NCI-H524 (cell line): ENCODE data around the gene EFCAB6.

ENCODE experiments used
- DNase-seq, 2 experiments: peaks; one replicate each; lab custom pipeline; 2025; lab: John Stamatoyannopoulos, UW

Gene EFCAB6

GRCh38 chr22:43848366-43849171, 36.5 kb upstream of the EFCAB6 start:
- DNase-seq = peak; percentile 26 to 78

DNA sequence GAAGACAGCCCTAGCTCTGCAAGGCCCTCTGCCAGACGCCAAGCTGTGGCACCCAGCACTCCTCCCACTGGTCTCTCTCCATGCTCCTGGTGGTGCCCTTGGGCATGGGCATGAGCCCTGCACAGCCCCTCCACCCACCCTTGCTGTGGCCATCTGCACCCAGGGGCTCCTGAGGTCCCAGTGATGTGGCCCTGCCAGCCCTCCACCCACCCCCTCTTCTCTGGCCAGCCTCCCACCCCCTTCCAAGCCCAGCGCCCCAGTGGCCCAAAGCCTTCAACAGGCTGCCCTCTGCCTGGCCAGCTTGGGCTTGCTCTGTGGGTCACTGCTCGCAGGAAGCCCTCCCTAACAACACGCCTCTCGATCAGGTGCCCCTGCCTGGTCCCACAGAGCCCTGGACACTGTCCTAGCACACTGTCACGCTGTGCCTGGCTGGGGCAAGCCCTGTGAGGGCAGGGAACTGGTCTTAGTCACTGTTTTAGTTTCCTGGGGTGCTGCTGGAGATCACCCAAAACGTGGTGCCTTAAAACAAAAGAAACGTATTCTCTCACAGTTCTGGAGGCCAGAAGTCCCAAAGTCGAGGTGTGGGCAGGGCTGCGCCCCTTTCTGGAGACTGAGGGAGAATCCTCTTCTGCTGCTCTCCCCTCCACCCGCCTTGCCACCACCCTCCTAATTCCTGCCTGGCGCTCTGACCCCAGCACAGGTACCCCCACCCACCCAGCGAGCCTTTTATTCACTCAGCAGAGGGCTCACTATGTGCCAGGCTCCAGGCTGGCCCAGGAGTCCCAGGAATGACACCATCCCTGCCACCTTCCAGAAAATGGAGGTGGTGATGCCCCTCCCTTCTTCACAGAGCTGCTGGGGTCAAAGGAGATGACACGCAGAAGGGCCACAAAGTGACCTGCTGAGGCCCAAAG, 35.5 kb upstream of the EFCAB6 start:
- DNase-seq = no peak

DNA sequence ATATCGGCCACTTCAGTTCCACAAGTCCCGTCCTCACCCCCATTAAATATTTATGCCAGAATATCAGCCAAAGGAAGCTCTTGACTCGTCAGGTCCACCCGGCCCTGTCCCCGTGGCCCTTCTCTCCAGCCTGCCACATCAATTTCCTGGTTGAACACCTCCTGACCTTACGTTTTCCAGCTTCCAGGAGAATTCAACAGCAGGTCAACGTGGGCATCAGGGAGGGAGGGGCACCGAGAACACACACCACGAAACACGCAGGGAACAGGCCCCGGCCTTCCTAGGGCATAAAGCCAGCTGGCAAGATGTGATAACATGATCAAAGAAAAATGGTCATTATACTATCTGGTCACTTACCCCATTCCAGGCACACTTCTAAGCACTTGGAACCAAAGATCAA, 34.9 kb upstream of the EFCAB6 start:
- DNase-seq = no peak

DNA sequence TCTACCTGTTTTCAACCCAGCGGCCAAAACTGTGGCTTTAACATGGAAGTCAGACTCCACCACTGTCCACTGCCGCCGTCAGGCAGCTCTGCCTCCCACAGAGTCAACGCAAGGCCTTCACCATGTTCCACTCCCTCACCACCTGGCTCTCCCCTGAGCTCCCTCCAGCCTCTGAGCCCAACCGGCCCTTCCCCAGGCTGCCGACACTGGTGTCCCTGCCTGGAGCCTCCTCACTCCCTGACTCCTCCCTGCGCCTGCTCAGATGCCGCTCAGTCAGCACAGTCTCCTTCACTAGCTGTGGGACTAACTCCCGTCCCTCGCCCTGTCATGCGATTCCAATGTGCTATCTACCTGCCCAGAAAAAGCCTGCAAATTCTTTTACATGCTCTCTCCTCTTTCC, 33.9 kb upstream of the EFCAB6 start:
- no peak for DNase-seq

DNA sequence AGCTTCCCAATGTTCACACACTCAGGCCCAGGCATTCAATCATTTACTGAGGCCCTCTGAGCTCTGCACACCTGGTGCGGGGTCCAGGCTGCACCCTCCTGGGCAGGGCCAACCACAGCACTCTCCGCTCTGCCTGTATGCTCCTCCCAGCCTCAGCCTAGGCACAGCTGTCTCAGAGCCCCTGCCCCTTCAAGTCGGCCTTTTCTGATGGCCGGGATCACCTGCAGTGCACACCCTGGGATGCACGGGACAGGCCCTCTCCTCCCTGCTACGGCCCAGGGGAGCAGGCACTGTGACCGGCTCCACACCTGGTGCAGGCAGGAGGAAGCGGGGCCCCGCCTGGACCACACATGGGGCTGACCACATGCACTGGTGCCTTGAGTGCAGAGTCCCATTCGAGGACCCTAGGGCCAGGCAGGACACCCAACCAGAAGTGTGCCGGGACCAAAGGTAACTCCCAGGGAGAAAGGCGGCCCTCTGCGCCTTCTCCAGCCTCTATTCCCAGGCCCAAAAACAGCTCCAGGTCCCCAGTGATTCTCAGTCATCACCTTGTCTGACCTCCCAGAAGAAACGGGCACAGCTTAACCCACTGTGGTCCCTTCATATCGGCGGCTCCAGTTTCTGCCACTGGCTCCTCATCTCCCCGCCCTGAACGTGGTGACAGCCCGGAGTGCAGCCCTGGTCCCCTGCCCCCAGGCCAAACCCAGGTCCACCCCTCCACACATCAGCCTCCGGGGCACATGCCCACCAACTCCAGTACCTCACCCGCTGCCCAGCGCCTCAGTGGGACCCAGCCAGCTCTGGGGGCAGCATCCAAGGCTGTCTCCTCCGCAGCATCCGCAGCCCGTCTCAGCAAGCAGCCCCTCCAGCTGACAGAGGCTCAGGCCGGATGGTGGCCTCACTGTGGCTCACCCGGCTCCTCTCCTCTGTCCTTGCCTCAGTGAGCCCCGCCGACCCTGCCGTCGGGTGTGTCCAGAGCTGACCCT, 32.7 kb upstream of the EFCAB6 start:
- no peak for DNase-seq

GRCh38 chr22:43843783-43844530, 31.9 kb upstream of the EFCAB6 start:
- DNase-seq = no peak

GRCh38 chr22:43841742-43842141, 29.6 kb upstream of the EFCAB6 start:
- DNase-seq = no peak

- no peak for DNase-seq
Observed at GRCh38 chr22:43840851-43841250, 28.7 kb upstream of the EFCAB6 start.

DNA sequence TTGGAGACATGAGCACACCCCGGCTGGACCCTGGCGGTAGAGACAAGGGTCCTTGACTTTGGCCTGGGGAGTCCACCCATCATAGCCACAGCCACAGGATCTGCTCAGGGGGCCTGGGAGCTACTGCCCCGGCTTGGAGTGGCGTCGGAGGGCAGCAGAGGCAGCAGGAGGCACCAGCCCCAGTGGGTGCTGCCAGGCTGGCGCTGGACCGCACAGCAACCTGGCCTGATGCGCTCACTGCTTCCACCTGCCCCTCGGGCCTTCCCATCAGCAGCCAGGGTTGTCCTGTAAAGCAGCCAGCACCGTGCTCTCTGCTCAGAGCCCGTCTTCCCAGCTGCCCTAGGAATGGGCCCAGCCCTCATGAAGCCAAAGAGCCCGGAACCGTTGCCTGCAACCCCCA, 28.3 kb upstream of the EFCAB6 start:
- no peak for DNase-seq

GRCh38 chr22:43839781-43840180, 27.7 kb upstream of the EFCAB6 start:
- no peak for DNase-seq

DNA sequence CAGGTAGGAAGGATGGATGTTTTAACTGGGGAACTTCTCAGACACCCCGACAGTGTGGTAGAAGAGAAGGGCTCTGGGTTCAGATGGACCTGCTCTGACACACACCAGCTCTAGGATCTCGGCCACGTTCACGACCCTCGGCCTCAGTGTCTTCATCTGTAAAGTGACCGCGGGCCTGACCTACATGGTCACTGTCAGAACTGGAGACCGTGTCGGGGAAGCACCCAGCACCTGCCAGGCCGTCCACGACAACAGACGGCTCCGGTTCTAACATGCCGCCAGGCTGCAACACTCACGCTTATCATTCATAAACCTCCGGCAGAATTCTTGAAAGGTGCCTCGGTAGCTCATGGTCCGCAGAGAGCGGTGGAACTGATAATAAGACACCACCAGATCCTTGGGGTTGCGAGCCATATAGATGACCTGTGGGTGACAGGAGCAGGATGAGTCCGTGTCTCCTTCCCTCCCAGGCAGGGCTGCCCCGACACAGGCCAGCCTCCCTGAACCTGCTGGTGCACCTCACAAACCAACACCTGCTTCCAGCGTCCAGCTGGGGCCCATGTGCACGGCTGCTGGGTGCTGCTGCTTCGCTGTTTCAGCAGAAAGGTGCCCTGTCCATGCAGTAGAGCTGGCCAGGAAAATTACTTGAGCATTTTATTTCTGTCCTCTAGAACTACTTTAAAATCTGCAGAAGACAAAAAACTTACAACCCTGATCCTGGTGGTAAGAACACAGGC, 26.6 kb upstream of the EFCAB6 start:
- no peak for DNase-seq

GRCh38 chr22:43838161-43838560, 26.1 kb upstream of the EFCAB6 start:
- no peak for DNase-seq

- no peak for DNase-seq
Observed at GRCh38 chr22:43837666-43838065, 25.6 kb upstream of the EFCAB6 start.

DNA sequence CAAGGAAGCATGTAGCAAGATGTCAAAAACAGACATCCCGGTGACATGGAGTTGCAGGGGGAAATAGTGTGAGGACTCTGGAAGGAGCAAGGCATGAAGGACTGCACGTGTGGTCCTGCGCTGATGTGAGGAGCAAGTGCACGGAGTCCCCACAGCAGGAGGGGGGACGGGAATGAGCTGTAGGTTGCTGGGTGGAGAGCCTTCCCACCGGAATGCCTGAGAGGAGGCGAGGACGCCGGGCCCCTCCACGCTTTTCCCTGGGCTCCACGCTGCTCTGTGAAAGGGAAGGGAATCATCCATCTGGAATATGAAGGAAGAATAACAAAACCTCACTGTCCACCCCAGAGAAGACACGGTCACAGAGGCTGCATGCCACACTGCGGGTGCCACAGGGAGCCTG, 23.6 kb upstream of the EFCAB6 start:
- DNase-seq = no peak

DNA sequence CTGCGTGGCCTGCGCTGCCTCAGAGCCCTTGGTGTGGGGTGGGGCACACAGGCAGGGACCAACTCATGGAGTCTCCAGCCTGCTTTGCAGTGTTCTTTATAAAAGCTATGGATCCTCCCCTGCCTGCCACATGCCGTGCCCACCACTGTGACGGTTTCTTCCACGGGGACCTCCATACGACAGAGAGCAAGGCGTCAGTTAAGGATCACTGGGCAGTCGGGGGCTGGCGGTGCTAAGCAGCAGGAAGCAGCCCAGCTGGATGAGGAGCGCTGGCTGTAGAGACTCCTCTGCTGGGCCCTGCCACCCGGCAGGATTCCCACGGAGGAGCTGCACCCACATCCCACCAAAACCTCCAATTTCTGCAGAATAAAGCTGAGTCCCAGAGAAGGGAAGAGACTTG, 23.1 kb upstream of the EFCAB6 start:
- DNase-seq = no peak

DNA sequence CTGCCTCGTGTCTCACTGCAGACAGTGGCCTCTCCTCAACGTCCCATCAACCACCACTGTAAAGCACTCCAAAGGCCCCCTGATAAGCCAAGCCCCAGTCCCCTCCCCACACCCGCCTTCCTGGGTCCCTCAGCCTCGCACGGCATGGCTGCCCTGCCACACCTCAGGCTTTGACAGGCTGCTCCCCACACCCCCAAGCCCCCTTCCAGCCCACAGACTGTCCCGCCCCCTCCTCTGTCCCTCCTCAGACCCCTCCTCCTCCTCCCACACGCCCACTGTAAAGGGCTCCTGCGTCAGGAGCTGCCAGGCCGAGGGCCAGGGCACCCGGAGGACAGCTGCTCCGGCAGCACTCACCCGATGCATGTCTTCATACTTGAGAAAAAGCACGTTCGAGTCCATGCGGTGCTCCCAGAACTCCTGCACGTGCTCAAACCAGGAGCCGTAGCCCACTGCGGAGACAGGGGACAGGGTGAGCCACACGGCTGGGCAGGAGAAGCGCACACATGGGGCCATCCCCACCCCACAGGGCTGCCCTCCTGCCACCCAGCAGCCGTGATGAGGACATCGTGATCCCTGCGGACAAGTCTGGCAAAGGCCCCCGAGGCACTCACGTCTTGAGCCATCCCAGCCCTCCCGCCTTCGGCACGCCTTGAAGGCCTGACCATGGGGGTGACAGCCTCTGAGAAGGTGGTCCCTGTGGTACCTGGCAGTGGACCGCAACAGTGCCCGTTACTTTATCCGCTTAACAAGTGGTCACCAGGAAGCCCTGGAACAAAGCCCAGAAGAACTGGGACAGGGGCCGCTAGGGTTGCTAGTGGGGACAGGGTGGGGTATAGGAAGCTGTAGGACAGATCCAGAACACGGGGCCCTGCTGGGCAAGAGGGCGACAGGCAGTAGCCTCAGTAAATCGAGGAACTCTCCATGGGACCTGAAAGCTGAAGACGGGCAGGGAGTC, 21.5 kb upstream of the EFCAB6 start:
- DNase-seq = no peak

- no peak for DNase-seq
Observed at GRCh38 chr22:43832393-43833265, 20.5 kb upstream of the EFCAB6 start.
